Retinal pigment epithelial cell (primary cell): ENCODE results near the gene IFITM5.

Experiments
- DNase-seq: peaks from one replicate; pipeline ENCODE4 v3.0.0-alpha.2; 2010; ENCODE audit warnings: low read depth
- H3K4me3 ChIP-seq: 2 replicates; pipeline ENCODE4 v1.5.1; 2011; ENCODE audit warnings: mild to moderate bottlenecking, low read length, control low read depth, moderate library complexity
- CTCF ChIP-seq: conservative IDR thresholded peaks from 2 replicates; pipeline ENCODE4 v1.5.1; 2011; ENCODE audit warnings: low read depth, low read length, control low read depth, inconsistent platforms

The IFITM5 gene

GRCh38 chr11:297051-297585 is 2.2 kb downstream of the IFITM5 start:
- H3K4me3 ChIP-seq, result no peak overlapping the region
- no peak for TF ChIP-seq CTCF
- DNase-seq, result no peak

DNA sequence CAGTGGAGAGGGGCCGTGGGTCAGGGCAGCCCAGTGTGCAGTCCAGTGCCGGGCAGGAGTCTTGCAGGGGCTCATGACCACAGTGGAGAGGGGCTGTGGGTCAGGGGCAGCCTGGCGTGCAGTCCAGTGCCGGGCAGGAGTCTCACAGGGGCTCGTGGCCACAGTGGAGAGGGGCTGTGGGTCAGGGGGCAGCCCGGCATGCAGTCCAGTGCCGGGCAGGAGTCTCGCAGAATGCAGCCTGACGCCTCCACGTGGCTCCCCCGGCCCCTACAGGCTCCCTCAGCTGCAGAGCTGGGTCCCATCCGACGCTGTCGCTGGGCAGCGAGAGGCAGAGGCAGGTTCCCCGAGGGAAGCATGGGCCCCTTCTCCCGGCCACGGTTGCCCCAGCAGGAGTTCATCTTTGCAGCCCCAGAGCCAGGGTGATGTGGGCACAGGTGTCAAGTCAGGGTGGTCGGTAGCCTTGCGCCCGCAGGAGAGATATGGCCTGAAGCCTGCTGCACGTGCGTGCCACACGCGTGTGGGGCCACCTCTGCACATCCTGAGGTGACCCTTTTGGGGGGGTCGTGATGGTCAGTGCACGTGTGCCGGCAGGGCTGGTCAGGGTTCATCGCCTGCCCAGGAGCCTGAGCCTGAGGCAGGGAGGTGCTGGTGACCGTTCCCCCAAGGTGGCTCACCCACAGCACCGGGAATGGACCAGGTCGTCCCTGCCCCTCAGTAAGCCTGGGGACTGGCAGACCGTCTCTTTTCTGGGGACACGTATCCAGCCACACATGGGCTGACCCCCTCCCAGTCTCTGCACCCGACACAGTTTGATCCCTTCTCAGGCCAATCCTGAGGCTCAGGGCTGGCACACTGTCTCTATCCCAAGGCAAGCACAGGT is 2.9 kb downstream of the IFITM5 start:
- no peak for TF ChIP-seq CTCF
- H3K4me3 ChIP-seq, result no peak overlapping the region
- DNase-seq, result no peak

GRCh38 chr11:295351-296170 is 3.8 kb downstream of the IFITM5 start:
- TF ChIP-seq CTCF, result no peak
- no peak for DNase-seq
- no peak overlapping the region for H3K4me3 ChIP-seq

DNA sequence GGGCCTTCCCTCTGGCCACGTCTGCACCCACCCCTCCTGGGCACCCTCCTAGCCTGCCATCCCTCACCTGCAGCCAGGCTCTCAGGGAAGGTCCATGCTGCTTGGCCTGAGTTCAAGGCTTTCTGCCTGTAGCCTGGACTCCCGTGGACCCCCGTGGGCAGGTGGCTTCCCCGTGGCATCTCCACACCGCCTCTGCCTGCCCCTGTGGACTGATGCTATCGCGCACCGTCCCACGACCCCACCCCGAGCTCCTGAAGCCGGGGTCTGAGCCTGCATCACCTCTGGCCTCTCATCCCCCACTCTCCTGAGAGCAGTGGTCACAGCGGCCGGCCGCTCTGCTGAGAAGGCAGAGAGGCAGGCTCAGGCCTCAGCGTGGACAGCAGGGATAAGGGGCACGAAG is 4.5 kb downstream of the IFITM5 start:
- no peak overlapping the region for H3K4me3 ChIP-seq
- TF ChIP-seq CTCF, result no peak
- no peak for DNase-seq

GRCh38 chr11:293852-294661 is 5.3 kb downstream of the IFITM5 start:
- DNase-seq, result no peak
- no peak overlapping the region for H3K4me3 ChIP-seq

More at GRCh38 chr11:293852-294661, 5.3 kb downstream of the IFITM5 start:
- no peak for TF ChIP-seq CTCF
